ENCODE measurements around the gene STEAP1B.

The STEAP1B gene

DNA sequence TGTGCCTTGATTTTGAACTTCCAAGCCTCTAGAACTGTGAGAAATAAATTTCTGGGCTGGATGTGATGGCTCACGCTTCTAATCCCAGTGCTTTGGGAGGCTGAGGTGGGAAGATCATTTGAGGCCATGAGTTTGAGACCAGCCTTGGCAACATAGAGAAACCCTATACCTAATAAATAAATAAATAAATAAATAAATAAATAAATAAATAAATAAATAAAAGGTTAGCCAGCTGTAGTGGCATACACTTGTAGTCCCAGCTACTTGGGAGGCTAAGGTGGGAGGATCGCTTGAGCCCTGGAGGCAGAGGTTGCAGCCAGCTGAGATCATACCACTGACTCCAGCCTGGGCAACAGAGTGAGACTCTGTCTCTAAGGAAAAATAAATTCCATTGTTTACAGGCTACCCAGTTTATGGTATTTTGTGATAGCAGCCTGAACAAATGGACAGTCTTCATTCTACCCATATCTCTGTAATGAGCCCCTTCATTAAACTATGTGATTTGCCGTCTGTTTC lies 67.7 kb downstream of the STEAP1B start:
- no peak for DNase-seq (ENCODE audit: low read depth in 3 of 3)

DNA sequence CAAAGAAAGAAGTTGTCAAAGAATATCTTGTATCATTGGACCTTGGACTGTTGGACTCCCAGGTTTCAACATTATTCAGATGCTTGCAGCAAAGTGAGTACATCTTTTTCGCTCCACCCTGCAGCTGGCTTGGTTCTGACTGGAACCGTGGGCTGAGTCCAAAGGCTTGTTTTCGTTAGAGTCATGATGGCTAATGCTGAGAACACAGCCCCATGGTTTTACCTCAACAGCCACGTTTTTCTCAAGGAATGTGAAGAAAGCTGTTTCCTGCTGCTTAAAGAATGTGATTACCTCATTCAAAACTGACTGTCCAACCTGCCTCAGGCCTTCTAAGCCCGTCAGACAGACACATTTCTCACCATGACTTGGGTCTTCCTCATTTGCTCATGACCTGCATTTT lies 69.5 kb downstream of the STEAP1B start:
- no peak for DNase-seq (ENCODE audit: low read depth in 3 of 3)

DNA sequence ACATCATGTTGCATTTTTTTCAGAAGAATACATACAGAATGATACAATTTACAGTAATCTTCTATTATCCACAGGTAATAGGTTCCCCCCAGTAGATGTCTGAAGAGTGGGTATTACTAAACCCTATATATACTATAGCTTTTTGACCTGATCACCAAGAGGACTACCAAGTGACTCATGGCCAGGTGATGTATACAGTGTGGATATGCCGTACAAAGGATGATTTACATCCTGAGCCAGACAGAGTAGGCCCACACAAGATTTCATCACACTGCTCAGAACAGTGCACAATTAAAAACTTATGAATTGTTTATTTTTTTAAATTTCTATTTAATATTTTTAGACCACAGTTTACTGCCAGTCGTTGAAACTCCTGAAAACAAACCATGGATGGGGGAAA lies 70.6 kb downstream of the STEAP1B start:
- no peak for DNase-seq (ENCODE audit: low read depth in 3 of 3)

DNA sequence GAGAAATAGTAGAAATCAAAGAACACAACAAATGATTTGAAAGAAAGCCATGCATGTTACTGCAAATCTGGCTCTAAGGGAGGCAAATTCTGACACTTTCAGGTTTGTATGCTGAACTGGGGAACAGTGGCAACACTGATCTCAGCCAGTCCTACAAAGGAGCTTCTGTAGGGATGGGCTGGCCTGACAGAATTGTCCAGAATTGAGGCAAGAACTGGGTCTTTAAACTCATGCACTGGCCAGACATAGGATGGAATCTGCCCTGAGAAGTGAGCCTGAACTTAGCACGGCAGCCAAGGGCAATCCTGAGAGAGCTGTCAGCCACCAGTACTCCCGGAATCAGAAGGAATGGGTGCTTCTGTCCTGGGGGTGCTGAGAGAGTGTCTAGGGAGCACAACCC lies 72.1 kb downstream of the STEAP1B start:
- no peak for DNase-seq (ENCODE audit: low read depth in 3 of 3)

DNA sequence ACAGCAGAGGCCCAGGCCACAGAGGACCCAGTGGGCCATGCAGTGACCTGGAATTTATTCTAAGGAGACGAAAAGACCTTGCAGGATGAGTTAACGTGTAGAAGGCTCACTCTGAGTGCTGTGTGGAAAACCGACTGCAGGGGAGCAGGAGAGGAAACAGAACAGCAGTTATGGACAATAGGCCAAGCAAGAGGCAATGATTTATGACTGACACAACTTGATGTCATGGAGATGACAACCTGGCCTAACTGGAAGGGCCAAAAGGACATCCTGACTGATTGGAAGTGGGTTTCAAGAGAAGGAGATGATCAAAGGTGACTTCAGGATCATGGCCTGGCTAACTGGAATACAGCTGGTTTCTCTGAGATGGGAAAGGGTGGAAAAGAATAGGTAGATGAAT lies 72.9 kb downstream of the STEAP1B start:
- no peak for DNase-seq (ENCODE audit: low read depth in 3 of 3)

DNA sequence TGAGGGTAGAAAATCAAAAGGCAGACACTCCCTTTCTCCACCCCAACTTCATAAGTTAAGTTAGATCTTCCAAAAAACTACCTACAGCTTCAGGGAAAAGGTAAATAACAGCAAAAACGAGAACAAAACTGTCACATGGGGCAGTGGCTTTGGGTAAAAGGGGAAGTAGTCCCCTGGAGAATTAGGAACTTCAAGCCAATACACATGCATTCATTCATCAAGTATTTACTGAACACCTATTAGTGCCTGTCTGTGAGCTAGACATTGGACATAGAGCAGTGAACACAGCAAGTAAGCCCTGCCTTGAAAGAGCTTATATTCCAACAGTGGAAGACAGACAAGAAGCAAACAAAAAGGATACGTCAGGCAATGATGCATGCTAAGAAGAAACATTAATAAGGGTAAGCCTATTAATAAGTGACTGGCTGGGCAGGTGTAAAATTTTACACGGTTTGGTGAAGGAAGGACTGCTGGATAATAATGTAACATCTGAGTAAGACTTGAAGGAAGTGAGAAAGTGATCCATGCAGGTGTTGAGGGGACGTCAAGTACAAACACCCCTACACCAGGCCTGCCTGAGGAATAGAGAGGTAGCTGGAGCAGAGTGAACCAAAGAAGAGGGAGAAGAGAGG lies 73.4 kb downstream of the STEAP1B start:
- DNase-seq (ENCODE audit: low read depth in 3 of 3) = no peak

DNA sequence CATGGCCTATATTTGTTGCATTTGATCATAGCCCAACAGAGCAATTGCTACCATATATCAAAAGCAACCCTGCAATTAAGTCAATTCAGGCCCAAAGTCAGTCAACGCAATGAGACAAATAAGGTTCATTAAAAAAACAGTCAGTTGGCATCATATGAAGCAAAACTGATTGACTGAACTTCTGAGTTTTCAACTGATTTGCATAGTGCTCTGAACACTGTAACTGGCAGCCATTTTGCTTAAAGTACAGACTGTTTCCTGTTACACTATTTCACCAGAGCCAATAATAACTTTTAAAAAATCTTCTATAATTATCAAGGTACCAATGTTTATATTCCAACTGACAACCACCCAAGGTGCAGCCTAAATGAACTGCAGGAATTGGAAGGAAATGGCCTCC lies 74.6 kb downstream of the STEAP1B start:
- no peak for DNase-seq (ENCODE audit: low read depth in 3 of 3)

DNA sequence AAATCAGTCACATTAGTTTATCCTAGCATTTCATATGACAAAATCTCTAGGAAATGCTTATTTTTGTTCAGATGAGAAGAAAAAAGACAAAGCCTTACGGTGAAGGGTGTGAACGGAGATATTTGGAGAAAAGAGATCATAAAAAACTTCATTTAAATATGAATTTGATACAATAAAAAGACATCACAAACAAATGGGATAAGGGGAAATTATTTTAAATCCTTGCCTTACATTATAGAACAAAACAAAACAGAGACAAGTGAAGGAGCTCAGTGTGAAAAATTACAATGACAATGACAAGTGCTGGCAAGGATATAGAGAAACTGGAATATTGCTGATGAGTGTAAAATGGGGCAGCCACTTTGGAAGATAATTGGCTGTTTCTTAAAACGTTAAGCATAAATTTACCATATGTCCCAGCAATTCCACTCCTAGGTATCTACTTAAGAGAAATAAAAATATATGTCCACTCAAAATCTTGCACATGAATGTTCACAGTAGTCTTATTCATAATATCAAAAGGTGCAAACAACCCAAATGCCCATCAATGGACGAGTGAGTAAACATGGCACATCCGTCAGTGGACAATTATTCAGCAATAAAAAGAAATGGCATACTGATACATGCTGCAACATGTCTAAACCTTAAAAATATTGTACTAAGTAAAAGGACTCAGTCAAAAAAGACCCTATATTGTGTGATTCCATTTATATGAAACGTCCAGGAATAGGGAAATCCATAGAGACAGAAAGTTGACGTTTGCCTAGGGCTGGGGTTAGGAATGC lies 77.0 kb downstream of the STEAP1B start:
- no peak for DNase-seq (ENCODE audit: low read depth in 3 of 3)

DNA sequence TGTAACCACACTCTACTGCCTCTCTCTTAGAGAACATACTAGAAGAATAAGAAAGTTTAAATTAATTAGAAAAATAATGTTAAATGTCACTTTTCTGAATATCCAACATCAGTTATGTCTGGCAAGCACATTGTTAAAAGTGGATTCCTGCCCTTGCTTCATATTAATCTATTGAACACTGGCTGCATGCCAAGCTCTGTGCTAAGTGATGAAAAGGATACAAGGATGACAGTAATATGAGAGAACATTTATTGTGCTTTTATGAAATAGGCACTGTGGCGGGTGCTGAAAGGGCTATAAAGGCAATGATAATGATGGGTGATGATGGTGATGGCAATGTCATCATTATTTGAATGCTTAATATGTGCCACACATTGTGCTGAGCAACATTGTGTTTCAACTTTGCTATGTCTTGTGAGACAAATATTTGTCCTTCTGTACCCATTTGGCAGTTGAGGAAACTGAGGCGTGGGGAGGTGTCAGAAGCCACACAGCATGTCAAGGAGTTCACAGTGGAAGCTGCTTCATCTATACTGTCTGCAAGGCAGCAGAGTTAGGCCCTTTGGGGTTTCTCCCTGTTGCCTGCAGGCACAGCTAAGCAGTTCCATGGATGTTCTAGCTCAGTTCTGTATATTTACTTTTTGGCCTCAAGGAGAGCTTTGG lies 78.9 kb downstream of the STEAP1B start:
- no peak for DNase-seq (ENCODE audit: low read depth in 3 of 3)

DNA sequence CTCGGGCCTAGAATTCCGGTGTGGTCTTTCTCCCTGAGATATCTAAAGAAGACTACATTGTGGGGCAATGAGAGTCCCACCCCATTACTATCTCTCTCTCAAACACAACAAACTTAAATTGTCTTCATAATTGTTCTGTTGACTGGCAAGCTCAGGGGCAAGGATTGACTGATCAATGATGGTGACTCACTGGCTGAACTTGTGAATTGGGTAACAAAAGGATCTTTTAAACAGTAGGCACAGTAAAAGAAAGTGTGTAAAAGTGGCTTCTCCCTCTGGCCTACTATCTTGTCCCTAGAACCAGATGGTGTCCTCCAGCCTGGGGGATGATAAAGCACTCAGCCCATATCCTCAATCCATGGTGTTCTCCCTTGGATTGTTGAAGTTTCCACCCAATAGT lies 80.0 kb downstream of the STEAP1B start:
- DNase-seq (ENCODE audit: low read depth in 3 of 3) = no peak

DNA sequence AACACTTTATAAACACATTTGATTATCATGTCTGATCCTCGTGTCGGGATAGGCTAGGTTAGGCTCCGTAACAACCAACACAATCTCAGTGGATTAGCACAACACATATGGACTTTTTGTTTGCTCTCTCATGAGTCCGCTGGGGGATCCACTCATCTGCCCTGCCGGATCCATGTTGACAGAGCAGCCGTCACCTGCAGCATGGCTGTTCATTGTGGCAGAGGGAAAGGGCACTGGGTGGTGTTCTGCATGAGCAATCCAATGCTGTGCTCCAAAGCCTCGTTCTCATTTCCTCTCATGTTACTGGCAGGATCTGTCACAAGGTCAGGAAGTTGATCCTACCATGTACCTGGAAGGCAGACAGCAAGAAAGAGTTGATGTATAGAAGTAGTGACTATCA lies 80.5 kb downstream of the STEAP1B start:
- no peak for DNase-seq (ENCODE audit: low read depth in 3 of 3)

DNA sequence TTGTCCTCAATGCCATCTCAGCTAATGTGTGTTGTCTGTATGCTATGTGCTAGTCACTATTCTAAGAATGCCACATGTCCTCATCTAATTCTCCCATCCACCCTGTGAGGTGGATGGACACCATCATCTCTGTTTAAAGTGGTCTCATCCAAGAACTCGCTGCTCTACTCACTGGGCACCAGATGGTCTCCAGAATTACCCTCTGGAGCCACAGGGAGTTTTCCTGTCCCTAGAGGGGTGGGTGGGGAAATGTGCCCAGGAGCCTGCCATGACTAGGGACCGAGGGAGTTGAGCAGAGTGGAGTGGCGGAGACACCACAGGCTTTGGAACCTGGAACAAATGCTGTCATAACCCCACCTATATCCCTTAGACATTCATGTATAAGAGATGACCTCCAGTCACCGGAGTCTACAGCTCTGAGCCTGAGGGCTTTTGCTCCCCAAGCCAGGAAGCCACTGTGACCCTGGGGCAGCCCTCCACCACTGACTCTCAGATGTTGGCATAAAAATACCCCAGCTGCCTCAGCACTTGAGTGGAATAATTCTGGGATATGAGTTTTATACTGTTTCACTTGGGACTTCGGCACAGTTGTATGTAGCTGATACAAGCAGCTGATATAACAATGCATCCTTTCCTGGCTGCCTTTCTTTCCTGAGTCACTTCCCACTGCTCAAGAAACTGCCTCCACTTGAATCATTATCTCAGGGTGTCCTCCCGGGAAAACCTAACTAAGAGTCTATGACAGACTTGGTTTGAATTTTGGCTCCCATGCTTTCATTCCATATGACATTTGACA lies 81.5 kb downstream of the STEAP1B start:
- DNase-seq (ENCODE audit: low read depth in 3 of 3) = no peak

DNA sequence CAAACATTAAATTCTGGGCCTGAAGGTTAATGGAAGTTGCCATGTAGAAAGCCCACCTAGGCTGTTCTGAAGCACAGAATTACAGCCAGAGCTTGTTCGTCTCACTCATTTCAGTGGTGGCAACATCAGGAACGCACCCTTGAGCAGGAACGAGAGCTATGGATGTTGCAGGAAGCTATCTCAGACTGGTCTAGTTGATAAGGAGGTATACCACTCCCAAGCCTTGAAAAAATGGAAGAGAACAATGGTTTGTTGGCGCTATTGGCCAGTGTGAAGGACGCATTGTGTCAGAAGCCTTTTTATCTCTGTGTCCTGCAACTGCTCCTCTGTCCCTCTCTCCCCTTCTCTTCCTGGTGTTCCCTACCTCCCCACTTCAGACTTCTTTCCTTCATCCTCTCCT lies 82.1 kb downstream of the STEAP1B start:
- DNase-seq (ENCODE audit: low read depth in 3 of 3) = no peak

DNA sequence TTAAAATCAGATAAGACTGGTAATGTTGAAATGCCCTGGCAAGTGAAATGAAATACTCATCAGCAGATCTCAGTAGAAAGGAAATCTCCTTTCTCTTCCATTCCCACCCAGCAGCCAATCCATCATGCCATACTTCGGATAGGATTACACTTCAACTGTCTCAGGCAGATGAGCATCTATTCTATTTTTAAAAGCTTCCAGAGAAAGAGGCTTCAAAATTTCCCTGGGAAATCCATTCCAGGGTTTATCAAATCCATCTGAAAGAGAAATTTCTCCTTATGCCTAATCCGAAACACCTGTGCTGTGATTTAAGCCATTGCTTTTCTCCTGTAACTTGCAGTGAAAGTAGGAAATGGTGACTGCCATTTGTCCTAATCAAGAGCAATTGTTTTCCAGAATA lies 82.6 kb downstream of the STEAP1B start:
- no peak for DNase-seq (ENCODE audit: low read depth in 3 of 3)

DNA sequence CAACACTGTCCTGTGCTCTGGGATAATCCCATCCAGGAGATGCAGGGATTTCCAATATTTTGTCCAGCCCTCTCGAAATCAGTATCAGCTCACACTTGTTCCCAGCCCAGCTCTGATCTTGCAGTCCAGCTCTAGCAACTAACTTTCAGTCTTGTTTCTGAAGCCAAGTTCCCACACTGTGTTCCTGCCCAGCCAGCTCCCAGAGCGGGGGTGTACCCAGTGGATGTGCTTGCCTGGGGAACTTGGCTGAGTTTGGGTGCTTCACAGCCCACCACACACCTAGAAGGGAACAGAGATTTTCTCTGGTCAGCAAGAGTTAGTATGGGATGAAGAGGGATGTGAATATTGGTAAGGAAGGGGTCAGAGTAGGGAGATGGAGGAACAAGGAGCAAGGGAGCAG lies 85.6 kb downstream of the STEAP1B start:
- DNase-seq (ENCODE audit: low read depth in 3 of 3) = no peak

DNA sequence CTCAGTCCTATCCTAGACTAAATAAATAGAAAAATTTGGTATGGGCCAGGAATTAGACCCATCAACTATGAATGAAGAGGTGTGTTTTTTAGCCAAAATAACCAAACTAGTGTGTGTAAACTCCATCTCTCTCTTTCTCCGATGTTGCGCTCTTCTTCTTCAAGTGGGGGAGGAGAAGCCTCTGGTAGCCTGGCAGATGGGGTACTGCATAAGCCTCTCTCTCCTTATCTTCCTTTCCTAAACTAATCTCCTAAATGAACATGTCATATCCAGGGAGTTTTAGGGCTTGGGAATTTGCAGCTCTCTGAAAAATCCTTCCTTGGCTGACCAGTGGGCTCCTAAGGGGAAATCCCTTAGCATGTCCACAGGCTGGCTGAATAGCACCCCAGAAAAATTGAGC lies 86.8 kb downstream of the STEAP1B start:
- DNase-seq (ENCODE audit: low read depth in 3 of 3) = no peak

DNA sequence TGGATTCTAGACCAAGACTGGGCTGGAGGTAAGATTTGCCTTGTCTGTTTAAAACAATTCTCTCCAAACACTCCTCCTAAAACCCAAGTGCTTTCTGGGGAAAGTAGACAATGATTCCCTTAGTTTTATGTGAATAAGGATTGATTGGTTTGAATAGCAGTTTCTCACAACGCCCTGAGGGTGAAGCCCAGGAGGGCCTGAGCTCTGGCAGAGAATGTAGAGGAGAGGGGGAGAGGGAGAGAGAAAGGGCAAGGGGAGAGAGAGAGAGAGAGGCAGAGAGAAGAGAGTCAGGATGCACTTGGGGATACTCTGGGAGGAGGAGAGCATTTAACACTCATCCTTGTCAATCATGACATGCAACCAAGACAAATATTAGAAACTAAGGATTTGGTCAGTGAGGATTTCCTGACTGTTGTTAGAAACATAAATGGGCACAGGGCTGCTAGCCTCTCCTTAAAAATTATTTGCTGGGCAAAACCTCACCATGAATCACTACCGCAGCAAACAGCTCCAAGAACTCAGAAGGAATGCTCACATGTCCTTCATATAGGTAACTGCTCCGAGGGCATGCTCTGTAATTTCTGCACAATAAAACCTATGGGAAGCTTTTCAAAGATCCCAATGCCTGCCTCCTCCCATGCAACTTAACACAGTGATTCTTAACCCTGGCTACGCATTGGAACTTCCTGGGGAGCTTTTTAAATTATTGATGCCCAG lies 87.9 kb downstream of the STEAP1B start:
- DNase-seq (ENCODE audit: low read depth in 3 of 3) = no peak

DNA sequence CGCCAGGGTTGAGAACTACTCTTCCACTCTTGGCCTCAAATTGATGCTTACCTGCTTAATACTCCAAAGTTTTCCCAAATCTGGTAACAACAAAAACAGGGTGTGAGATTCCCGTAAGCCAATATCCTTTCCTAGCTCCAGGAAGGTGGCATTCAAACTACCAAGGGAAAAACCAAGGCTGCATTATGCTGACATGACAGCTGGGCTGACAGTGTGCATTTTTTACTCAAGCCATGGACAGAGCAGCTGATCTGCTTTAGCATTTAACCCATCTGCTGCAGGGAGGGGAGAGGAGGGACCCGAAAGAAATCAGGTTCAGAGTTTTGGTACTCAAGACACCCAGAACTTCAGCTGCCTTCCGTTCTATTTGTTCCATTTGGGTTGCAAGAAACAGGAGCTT lies 93.3 kb downstream of the STEAP1B start:
- no peak for DNase-seq (ENCODE audit: low read depth in 3 of 3)

DNA sequence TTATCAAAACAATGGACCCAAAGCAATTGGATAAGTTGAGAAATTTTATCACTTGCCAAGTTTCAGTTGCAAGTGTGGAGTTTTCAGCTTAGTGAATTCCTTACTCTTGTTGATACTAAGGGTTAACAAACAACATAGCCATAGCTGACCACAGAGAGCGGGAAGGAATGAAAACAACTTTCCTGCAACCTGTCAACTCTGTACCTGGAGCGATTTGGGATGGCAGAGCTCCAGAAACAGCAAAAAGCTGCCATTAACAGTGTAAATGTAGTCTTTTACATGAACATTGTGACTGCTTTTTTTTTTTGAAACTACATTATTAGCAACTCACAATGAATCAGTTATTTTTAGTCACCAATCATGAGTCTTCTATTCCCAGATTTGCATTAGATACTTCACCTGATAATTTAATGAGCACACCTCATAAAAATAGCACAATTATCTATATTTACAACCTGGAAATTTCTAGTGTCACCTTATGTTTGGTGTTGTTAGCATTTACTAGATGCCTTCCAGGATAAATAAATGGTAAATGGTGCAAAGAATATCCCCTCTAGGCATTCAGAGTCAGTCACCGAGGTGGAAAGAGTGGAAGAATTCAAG lies 95.5 kb downstream of the STEAP1B start:
- no peak for DNase-seq (ENCODE audit: low read depth in 3 of 3)

DNA sequence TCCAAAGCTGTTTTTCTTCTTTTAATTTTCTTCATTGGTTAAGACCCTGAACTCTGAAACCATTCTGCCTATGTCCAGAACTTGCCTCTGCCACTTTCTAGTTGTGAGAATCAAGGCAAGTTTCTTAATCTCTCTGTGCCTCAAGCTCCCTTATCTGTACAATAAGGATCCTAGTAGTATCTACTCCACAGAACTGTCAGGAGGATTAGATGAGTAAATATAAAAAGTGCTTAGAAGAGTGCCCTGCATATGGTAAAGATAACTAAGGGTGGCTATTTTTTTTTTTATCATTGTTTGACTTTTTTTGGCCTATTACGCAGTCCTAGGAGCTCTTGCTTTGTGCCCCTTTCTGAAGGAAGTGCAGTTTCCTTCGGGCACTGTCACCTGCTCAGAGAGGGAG lies 96.6 kb downstream of the STEAP1B start:
- no peak for DNase-seq (ENCODE audit: low read depth in 3 of 3)

DNA sequence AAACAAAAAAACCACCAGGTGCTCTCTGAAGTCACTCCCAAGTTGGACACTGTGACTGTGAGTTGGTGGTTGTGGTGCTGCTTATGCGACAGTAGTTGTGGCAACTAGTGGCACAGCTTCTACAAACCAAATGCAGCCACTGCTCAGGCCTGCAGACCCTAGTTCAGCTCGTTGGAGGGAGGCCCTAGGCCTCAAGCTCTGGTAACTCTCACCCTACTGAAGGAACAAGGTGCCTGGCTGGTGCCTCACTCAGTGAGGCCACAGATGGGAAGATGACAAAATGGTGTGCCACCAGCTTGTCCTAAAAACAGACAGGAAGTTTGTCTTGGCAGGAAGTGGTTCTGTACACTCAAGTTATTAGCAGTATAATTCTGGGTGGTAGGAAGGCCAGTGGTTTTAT lies 97.7 kb downstream of the STEAP1B start:
- no peak for DNase-seq (ENCODE audit: low read depth in 3 of 3)

All from stimulated activated CD4-positive, alpha-beta T cell treated with anti-CD3 and anti-CD28 coated beads, TNF-alpha, amount 100 ng/mL, for 24 hours (primary cell).